ENCODE data around the gene NLGN1.

DNA sequence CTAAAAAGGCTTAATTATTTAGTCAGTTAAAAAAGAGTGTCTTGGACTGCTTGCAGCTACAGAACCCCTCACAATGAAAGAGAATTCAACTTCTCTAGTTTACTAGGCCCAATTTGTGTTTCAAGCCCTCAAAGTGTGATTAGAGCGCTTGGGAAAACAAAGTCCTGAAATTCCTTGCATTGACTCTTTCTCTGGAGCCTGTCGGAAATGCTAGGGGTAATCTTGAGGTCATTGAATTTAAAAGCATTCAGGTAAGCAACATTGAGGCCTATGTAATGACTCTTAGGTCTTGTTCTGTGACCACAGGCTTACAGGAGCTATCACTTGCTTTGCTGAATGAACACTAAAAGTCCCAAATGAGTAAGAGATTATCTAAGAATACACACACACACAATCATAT, 186.0 kb downstream of the NLGN1 start:
- TF ChIP-seq FOXM1 (IDR thresholded peaks at IDR 0.05; ENCODE audit: borderline replicate concordance) (no peak), FOXA1 (IDR thresholded peaks at IDR 0.05) (no peak), SUZ12 (IDR thresholded peaks at IDR 0.05) (no peak), ZNF384 (IDR thresholded peaks at IDR 0.05) (no peak), ELF4 (IDR thresholded peaks at IDR 0.05) (no peak), ARNT (IDR thresholded peaks at IDR 0.05) (no peak), LEF1 (IDR thresholded peaks at IDR 0.05; ENCODE audit: borderline replicate concordance) (no peak), TARDBP (IDR thresholded peaks at IDR 0.05) (no peak), HDGF (IDR thresholded peaks at IDR 0.05; ENCODE audit: borderline replicate concordance) (no peak), NFRKB (IDR thresholded peaks at IDR 0.05) (no peak)
